Peyer's patch (tissue), 4 donors: Measurements from ENCODE around the gene CAPN10. TPM values are rescaled to one million over a fixed set of nuclear protein-coding genes. Genes with fewer than 3 reads are reported as not detected.

ENCODE experiments used
- DNase-seq, 3 donors: peaks; one replicate each; pipeline ENCODE4 v3.0.0-alpha.2; 2017 to 2019
- H3K27ac ChIP-seq, 4 donors: fragments of 200-600 bp; sonication (generic); one replicate each; pipeline ENCODE4 v1.5.1; 2016 to 2019
- H3K27me3 ChIP-seq, 2 donors: fragments of 200-600 bp; sonication (generic); one replicate each; pipeline ENCODE4 v1.5.1; 2019
- H3K36me3 ChIP-seq, 3 donors: fragments of 200-600 bp; sonication (generic); one replicate each; pipeline ENCODE4 v1.5.1; 2016 to 2019
- H3K4me1 ChIP-seq, 4 donors: fragments of 200-600 bp; sonication (generic); one replicate each; pipeline ENCODE4 v1.5.1; 2016 to 2019
- H3K4me3 ChIP-seq, 4 donors: fragments of 200-600 bp; sonication (generic); 1 replicate in 3 of 4; 2 replicates in 1 of 4; pipeline ENCODE4 v1.5.1; 2016 to 2019; ENCODE audit warnings: mild to moderate bottlenecking in 1 of 4
- H3K9me3 ChIP-seq, 4 donors: fragments of 200-600 bp; sonication (generic); one replicate each; pipeline ENCODE4 v1.5.1; 2016 to 2019; ENCODE audit warnings: mild to moderate bottlenecking in 1 of 4
- CTCF ChIP-seq, 6 experiments: fragments of 450-650 bp in 4 of 6; fragments of 200-600 bp in 2 of 6; sonication (generic) in 1 of 6; IDR thresholded peaks; one replicate each; pipeline ENCODE4 v1.5.1; 2017 to 2019; ENCODE audit warnings: antibody characterized with exemption in 6 of 6, mild to moderate bottlenecking in 3 of 6, moderate library complexity in 1 of 6
- POLR2A ChIP-seq, 2 donors: fragments of 450-650 bp; IDR thresholded peaks; one replicate each; pipeline ENCODE4 v1.5.1; 2017; ENCODE audit warnings: antibody characterized with exemption in 2 of 2, mild to moderate bottlenecking in 2 of 2, moderate library complexity in 2 of 2
- total RNA-seq, 4 donors: library from RNA; depleted of rRNA; stranded (reverse); fragments of >200 nt; gene quantifications; one replicate each; pipeline ENCODE4 v1.1.0, GENCODE V29; 2016

Gene CAPN10
- total RNA-seq, 4 donors from 2014 or later, result 48.3 to 96.4 (median 78.9) TPM

- Histone ChIP-seq H3K36me3 (peaks cover 0 to 43% (median 0%) of the 10 kb centered on the region in 3 donors), H3K4me3 (no peak overlapping the region), H3K27ac (no peak overlapping the region), H3K27me3 (no peaks in the 10 kb centered on the region), H3K4me1 (peaks cover 0 to 10% (median 3%) of the 10 kb centered on the region in 4 donors), H3K9me3 (peaks cover 0 to 10% (median 0%) of the 10 kb centered on the region in 4 donors)
- TF ChIP-seq POLR2A (IDR thresholded peaks at IDR 0.05) (no peak), CTCF (IDR thresholded peaks at IDR 0.05) (no peak)
- peak in 1 of 3 donors; percentile 37 for DNase-seq
These were observed 44.4 kb downstream of the CAPN10 start for GRCh38 chr2:240630771-240631547.

- Histone ChIP-seq H3K4me3 (no peak overlapping the region), H3K27ac (no peak overlapping the region), H3K4me1 (peaks cover 0 to 6% (median 3%) of the 10 kb centered on the region in 4 donors), H3K36me3 (peaks cover 0 to 41% (median 0%) of the 10 kb centered on the region in 3 donors), H3K27me3 (no peaks in the 10 kb centered on the region), H3K9me3 (peaks cover 0 to 10% (median 0%) of the 10 kb centered on the region in 4 donors)
- no peak for TF ChIP-seq CTCF (IDR thresholded peaks at IDR 0.05)
- no peak for TF ChIP-seq POLR2A (IDR thresholded peaks at IDR 0.05)
- DNase-seq, result peak in 2 of 3 donors; percentile 39 to 47
These were observed 45.2 kb downstream of the CAPN10 start for GRCh38 chr2:240631548-240632305.

DNA sequence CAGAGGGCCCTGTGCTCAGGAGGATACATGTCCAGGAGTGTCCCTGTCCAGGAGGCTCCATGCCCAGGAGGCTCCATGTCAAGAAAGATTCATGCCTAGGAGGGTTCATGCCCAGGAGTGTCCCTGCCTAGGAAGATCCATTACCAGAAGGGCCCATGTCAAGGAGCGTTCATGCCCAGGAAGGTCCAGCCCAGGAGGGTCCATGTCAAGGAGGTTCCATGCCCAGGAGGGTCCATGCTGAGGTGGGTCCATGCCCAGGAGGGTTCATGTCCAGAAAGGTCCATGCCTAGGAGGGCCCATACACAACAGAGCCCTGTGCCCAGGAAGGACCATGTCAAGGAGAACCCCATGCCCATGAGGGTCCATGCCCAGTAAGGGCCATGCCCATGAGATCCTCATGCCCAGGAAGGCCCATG lies 45.8 kb downstream of the CAPN10 start:
- H3K4me3 ChIP-seq, result no peak overlapping the region
- no peak for TF ChIP-seq CTCF (IDR thresholded peaks at IDR 0.05)
- no peak for TF ChIP-seq POLR2A (IDR thresholded peaks at IDR 0.05)
- DNase-seq, result peak in 1 of 3 donors; percentile 49
- H3K9me3 ChIP-seq, result peaks cover 0 to 10% (median 0%) of the 10 kb centered on the region in 4 donors
- H3K4me1 ChIP-seq, result peaks cover 0 to 1% (median 0%) of the 10 kb centered on the region in 4 donors
- no peak overlapping the region for H3K27ac ChIP-seq
- no peaks in the 10 kb centered on the region for H3K27me3 ChIP-seq
- H3K36me3 ChIP-seq, result peaks cover 0 to 35% (median 0%) of the 10 kb centered on the region in 3 donors

DNA sequence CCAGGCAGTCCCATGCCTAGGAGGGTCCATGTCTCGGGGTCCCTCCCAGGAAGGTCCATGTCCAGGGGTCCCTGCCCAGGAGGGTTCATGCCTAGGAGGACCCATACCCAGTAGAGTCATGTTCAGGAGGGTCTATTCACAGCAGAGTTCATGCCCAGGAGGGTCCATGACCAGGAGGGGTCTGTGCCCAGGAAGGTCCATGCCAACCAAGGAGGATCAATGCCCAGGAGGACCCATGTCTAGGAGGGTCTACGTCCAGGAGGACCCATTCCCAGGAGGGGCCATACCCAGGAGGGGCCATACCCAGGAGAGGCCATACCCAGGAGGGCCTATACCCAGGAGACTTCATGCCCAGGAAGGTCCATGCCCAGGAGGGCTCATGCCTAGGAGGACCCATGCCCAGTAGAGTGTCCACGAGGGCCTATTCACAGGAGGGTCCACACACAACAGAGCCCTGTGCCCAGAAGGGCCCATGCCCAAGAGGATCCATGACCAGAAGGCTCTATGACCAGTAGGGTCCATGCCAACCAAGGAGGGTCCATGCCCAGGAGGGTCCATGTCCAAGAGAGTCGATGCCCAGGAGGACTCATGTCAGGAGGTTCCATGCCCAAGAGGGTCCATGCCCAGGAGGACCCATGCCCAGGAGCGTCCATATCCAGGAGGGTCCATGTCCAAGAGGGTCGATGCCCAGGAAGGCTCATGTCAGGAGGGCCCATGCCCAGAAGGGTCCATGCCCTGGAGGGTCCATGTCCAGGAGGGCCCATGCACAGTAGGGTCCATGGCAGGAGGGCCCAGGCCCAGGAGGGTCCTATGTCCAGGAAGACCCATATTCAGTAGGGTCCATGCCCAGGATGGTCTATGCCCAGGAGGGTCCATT lies 48.8 kb downstream of the CAPN10 start:
- Histone ChIP-seq H3K27ac (no peak overlapping the region), H3K9me3 (peaks cover 0 to 10% (median 0%) of the 10 kb centered on the region in 4 donors), H3K4me3 (no peak overlapping the region), H3K4me1 (no peaks in the 10 kb centered on the region), H3K27me3 (no peaks in the 10 kb centered on the region), H3K36me3 (peaks cover 0 to 15% (median 0%) of the 10 kb centered on the region in 3 donors)
- TF ChIP-seq CTCF (IDR thresholded peaks at IDR 0.05), result no peak
- no peak for TF ChIP-seq POLR2A (IDR thresholded peaks at IDR 0.05)
- DNase-seq, result peak in 1 of 3 donors; percentile 33

- Histone ChIP-seq H3K4me1 (no peaks in the 10 kb centered on the region), H3K9me3 (peaks cover 0 to 10% (median 0%) of the 10 kb centered on the region in 4 donors), H3K4me3 (no peak overlapping the region), H3K27ac (no peak overlapping the region), H3K36me3 (peaks cover 0 to 8% (median 0%) of the 10 kb centered on the region in 3 donors), H3K27me3 (no peaks in the 10 kb centered on the region)
- TF ChIP-seq POLR2A (IDR thresholded peaks at IDR 0.05), result no peak
- TF ChIP-seq CTCF (IDR thresholded peaks at IDR 0.05), result no peak
- peak in 1 of 3 donors; percentile 32 for DNase-seq
These were observed 49.5 kb downstream of the CAPN10 start for GRCh38 chr2:240635998-240636547.
